Panc1 (cell line): Measurements from ENCODE around the gene SERINC3. TPM values are rescaled to one million over a fixed set of nuclear protein-coding genes. Genes with fewer than 3 reads are reported as not detected.

ENCODE experiments used
- ATAC-seq: fragments of 200-7000 bp; cut with Tn5 transposase; 2 replicates; pipeline ENCODE4 v1.9.1; 2020; ENCODE audit warnings: mild to moderate bottlenecking, moderate library complexity
- BruUV-seq: library from RNA; stranded (reverse); fragments of 400-500 nt; replicated peaks from 2 replicates; lab custom pipeline; 2021; lab: Mats Ljungman, UMichigan
- CTCF ChIA-PET: fragments of 300-600 bp; sonication (Branson Sonifier 250); formaldehyde crosslinking; loops from one replicate; lab custom pipeline; 2022; ENCODE audit warnings: antibody characterized with exemption; lab: Charles Lee
- POLR2A ChIA-PET: fragments of 300-600 bp; sonication (Branson Sonifier 250); formaldehyde crosslinking; loops from one replicate; lab custom pipeline; 2022; ENCODE audit warnings: antibody characterized with exemption; lab: Charles Lee
- DNase-seq: peaks from one replicate; pipeline ENCODE4 v3.0.0-alpha.2; 2010; ENCODE audit warnings: low read depth, low spot score
- H3K27ac ChIP-seq: 2 replicates; pipeline ENCODE4 v1.5.1; 2011; ENCODE audit warnings: mild to moderate bottlenecking, low read length, inconsistent platforms
- H3K27me3 ChIP-seq: fragments of 200-500 bp; sonication (Bioruptor generic); 2 replicates; pipeline ENCODE4 v1.6.0; 2014; ENCODE audit warnings: low read length, inconsistent platforms; ENCODE audit not compliant: control insufficient read depth, insufficient read depth
- H3K36me3 ChIP-seq: fragments of 200-500 bp; sonication (Bioruptor generic); 2 replicates; pipeline ENCODE4 v1.5.1; 2014; ENCODE audit warnings: inconsistent platforms, mild to moderate bottlenecking, low read length, moderate library complexity; ENCODE audit not compliant: control insufficient read depth, insufficient read depth
- H3K4me1 ChIP-seq: 2 replicates; pipeline ENCODE4 v1.5.1; 2011; ENCODE audit warnings: inconsistent platforms, mild to moderate bottlenecking, low read length, moderate library complexity; ENCODE audit not compliant: control insufficient read depth, insufficient read depth
- H3K4me3 ChIP-seq, 2 experiments: 2 replicates each; pipeline ENCODE4 v1.5.1; 2011 to 2012; ENCODE audit warnings: low read depth in 2 of 2, low read length in 2 of 2, mild to moderate bottlenecking in 2 of 2, inconsistent platforms in 1 of 2, moderate library complexity in 1 of 2
- H3K9me3 ChIP-seq: fragments of 200-500 bp; sonication (Bioruptor generic); 2 replicates; pipeline ENCODE4 v1.5.1; 2014; ENCODE audit warnings: low read depth, mild to moderate bottlenecking, inconsistent platforms, low read length, moderate library complexity; ENCODE audit not compliant: control insufficient read depth, insufficient read depth
- CTCF ChIP-seq: fragments of 450-650 bp; IDR thresholded peaks from 2 replicates; pipeline ENCODE4 v1.5.1; 2017; ENCODE audit warnings: mild to moderate bottlenecking
- POLR2AphosphoS5 ChIP-seq: IDR thresholded peaks from 2 replicates; pipeline ENCODE4 v1.6.1; 2012; ENCODE audit warnings: mild to moderate bottlenecking, low read depth, low read length, moderate library complexity
- REST ChIP-seq, 2 experiments: IDR thresholded peaks; 2 replicates each; pipeline ENCODE4 v1.6.1; 2011 to 2012; ENCODE audit warnings: low read depth in 2 of 2, control low read depth in 1 of 2, low read length in 1 of 2, mild to moderate bottlenecking in 1 of 2, moderate library complexity in 1 of 2; ENCODE audit not compliant: insufficient read depth in 1 of 2
- SIN3A ChIP-seq: IDR thresholded peaks from 2 replicates; pipeline ENCODE4 v1.6.1; 2012; ENCODE audit warnings: low read depth, mild to moderate bottlenecking, low read length, moderate library complexity, borderline replicate concordance; ENCODE audit not compliant: insufficient read depth
- TCF7L2 ChIP-seq: IDR thresholded peaks from 2 replicates; pipeline ENCODE4 v1.6.1; 2011; ENCODE audit warnings: mild to moderate bottlenecking, low read depth, low read length, inconsistent platforms
- in situ Hi-C: cut with HindIII; loops from 2 replicates; pipeline ENCODE4 v1.10.0; 2016; ENCODE audit warnings: low sequenced_read_pairs, low pct_unique_long_range_greater_than_20kb
- intact Hi-C: fragments of 100-400 bp; cut with micrococcal nuclease; formaldehyde crosslinking; loops from one replicate; pipeline ENCODE4 v1.10.0; 2022; ENCODE audit not compliant: unreplicated experiment
- total RNA-seq: library from RNA; stranded (reverse); gene quantifications from one replicate; pipeline ENCODE4 v1.2.1, GENCODE V29; 2021; ENCODE audit not compliant: unreplicated experiment

The SERINC3 gene
- total RNA-seq, 1 experiment from 2014 or later, result 76.4 TPM

- no peak for TF ChIP-seq REST (IDR thresholded peaks at IDR 0.05; ENCODE audit: insufficient read depth in 1 of 2, low read depth in 2 of 2, low read length in 1 of 2)
- TF ChIP-seq SIN3A, result no peak
- no peak for TF ChIP-seq CTCF
- no peak for TF ChIP-seq POLR2AphosphoS5
- H3K27me3 ChIP-seq, result no peaks in the 10 kb centered on the region
- CTCF ChIA-PET, result no interaction called here
- in situ Hi-C loops, result no loop called here
- no peaks in the 10 kb centered on the region for H3K4me1 ChIP-seq
- POLR2A ChIA-PET, result no interaction called here
- no TSS peak for BruUV-seq
- no peaks in the 10 kb centered on the region for H3K36me3 ChIP-seq
- DNase-seq (no peak), ATAC-seq (no peak)
- no peak overlapping the region for H3K27ac ChIP-seq
- H3K4me3 ChIP-seq, result no peak overlapping the region
- intact Hi-C loops, result no loop called here
- H3K9me3 ChIP-seq, result no peaks in the 10 kb centered on the region
Measured at GRCh38 chr20:44450903-44451450, 70.9 kb downstream of the SERINC3 start.

- ATAC-seq (no peak), DNase-seq (no peak)
- no peaks in the 10 kb centered on the region for H3K9me3 ChIP-seq
- H3K27me3 ChIP-seq, result no peaks in the 10 kb centered on the region
- TF ChIP-seq POLR2AphosphoS5, result no peak
- BruUV-seq, result no TSS peak
- ChIA-PET CTCF (no interaction called here), POLR2A (interaction anchor here (0.5 kb wide), 1 partner anchor 67 kb away, joined by 4 read pairs; no protein-coding TSS in a partner anchor)
- in situ Hi-C loops, result no loop called here
- no peaks in the 10 kb centered on the region for H3K4me1 ChIP-seq
- intact Hi-C loops, result no loop called here
- H3K27ac ChIP-seq, result no peak overlapping the region
- H3K4me3 ChIP-seq, result no peak overlapping the region
- no peaks in the 10 kb centered on the region for H3K36me3 ChIP-seq
Measured at GRCh38 chr20:44450281-44450889, 71.5 kb downstream of the SERINC3 start.

- H3K27me3 ChIP-seq, result no peaks in the 10 kb centered on the region
- no peak for ATAC-seq
- intact Hi-C loops, result no loop called here
- BruUV-seq, result no TSS peak
- ChIA-PET POLR2A (interaction anchor here (0.5 kb wide), 2 partner anchors 67 to 121 kb away, joined by 3 to 4 read pairs; no protein-coding TSS in a partner anchor), CTCF (no interaction called here)
- no peaks in the 10 kb centered on the region for H3K9me3 ChIP-seq
- no peak overlapping the region for H3K27ac ChIP-seq
- no peak overlapping the region for H3K4me3 ChIP-seq
- no peaks in the 10 kb centered on the region for H3K36me3 ChIP-seq
- H3K4me1 ChIP-seq, result no peaks in the 10 kb centered on the region
- no peak for TF ChIP-seq CTCF
- no peak for TF ChIP-seq TCF7L2
- TF ChIP-seq POLR2AphosphoS5, result no peak
- no peak for TF ChIP-seq REST (IDR thresholded peaks at IDR 0.05; ENCODE audit: insufficient read depth in 1 of 2, low read depth in 2 of 2, low read length in 1 of 2)
- TF ChIP-seq SIN3A, result no peak
- in situ Hi-C loops, result no loop called here
- DNase-seq, result no peak
Measured at GRCh38 chr20:44449864-44450263, 72.0 kb downstream of the SERINC3 start.
